Psoas muscle (tissue), 8 donors: ENCODE data around the gene MAST4. TPM values are rescaled to one million over a fixed set of nuclear protein-coding genes. Genes with fewer than 3 reads are reported as not detected.

Source experiments
- ATAC-seq, 4 donors: fragments of 200-7000 bp; cut with Tn5 transposase; one replicate each; pipeline ENCODE4 v1.9.1; 2020; ENCODE audit warnings: moderate library complexity in 3 of 4, mild to moderate bottlenecking in 2 of 4
- DNase-seq, 2 donors: peaks; one replicate each; pipeline ENCODE4 v3.0.0-alpha.2; 2020
- H3K27ac ChIP-seq: fragments of 200-600 bp; one replicate; pipeline ENCODE4 v1.8.0; 2022
- H3K27me3 ChIP-seq, 3 donors: fragments of 200-600 bp in 1 of 3; one replicate each; pipeline versions ENCODE4 v1.6.1 to v1.8.0; 2013 to 2022; ENCODE audit warnings: low read length in 2 of 3, mild to moderate bottlenecking in 2 of 3, moderate library complexity in 1 of 3; ENCODE audit not compliant: insufficient read depth in 3 of 3
- H3K36me3 ChIP-seq, 2 donors: fragments of 200-600 bp in 1 of 2; one replicate each; pipeline versions ENCODE4 v1.6.1 to v1.8.0; 2013 to 2022; ENCODE audit warnings: low read depth in 1 of 2, mild to moderate bottlenecking in 1 of 2, moderate library complexity in 1 of 2; ENCODE audit not compliant: insufficient read depth in 1 of 2
- H3K4me1 ChIP-seq: fragments of 200-600 bp; one replicate; pipeline ENCODE4 v1.8.0; 2022
- H3K4me3 ChIP-seq: fragments of 200-600 bp; one replicate; pipeline ENCODE4 v1.8.0; 2022; ENCODE audit warnings: mild to moderate bottlenecking
- H3K9me3 ChIP-seq: fragments of 200-600 bp; one replicate; pipeline ENCODE4 v1.8.0; 2022
- WGBS, 3 donors: extraction: QIAGEN DNeasy Blood & Tissue Kit; methylation state at CpG; one replicate each; pipeline versions ENCODE4 v1.1.6 to v1.1.7; 2013; 5-methylcytosine and 5-hydroxymethylcytosine counted together
- intact Hi-C, 2 donors: fragments of 100-400 bp; cut with DNase I; formaldehyde crosslinking; loops; one replicate each; pipeline versions ENCODE4 v1.11.0 to v1.14.2; 2022
- polyA plus RNA-seq, 3 donors: library from polyadenylated mRNA; stranded (reverse); fragments of 200-250 nt; gene quantifications; one replicate each; pipeline ENCODE4 v1.2.3, GENCODE V29; 2013
- total RNA-seq, 4 donors: library from RNA; stranded (reverse); fragmentation: NEBNext Ultra II Directional in 2 of 4; extraction: Animal tissue kit (Norgen Biotek cat#: 25700) in 2 of 4; gene quantifications; one replicate each; pipeline versions ENCODE4 v1.2.1 to v1.2.4, GENCODE V29; 2021 to 2023
- TF ChIP-seq, protein P1 (sequence below): fragments of 200-600 bp; IDR thresholded peaks from one replicate; pipeline ENCODE4 v1.8.0; 2022; ENCODE audit warnings: antibody characterized with exemption
- donor health status: healthy with polysubstance abuse.
- donor health status: DM: no; HTN: no; CAD: no; lungs with moderate emphysema.
- donor health status: Bipolar disorder and iron deficiency.
- donor health status: healthy.
- donor health status: DM: yes; HTN: yes; CAD: no.
- donor health status: DM: no; HTN: no; CAD: no.
- donor health status: DM: no; HTN: no; CAD: no.
- donor health status: DM: yes; HTN: yes; CAD: no.

The MAST4 gene
- total and polyA plus RNA-seq, 7 donors = 3.2 to 123 (median 12.1) TPM

DNA sequence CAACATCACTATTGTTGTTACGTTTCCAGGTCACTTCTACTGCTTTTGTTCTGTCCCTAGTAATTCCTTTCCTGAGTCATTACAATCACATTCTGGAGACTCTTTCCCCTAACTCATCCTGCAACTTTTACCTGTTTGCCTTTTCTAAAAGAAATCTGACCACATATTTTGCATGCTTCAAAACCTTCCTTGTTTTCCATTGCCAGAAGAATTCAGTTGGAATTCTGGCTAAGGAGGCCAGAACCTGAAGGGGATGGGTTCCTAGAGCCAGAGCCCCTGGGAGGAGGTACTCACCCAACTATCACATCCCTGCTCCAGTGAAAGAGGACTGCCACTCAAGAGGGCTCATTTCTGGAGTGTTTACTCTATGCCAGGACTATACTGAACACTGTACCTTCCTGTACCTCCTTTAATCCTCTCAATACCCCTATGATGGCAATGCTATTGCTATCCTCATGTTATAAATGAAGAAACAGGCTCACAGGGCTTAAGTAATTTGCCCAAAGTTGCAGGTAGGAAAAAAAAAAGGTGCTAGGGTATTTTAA is 42.8 kb upstream of the MAST4 start:
- H3K36me3 ChIP-seq = no peaks in the 10 kb centered on the region
- no peak overlapping the region for H3K4me3 ChIP-seq
- no peaks in the 10 kb centered on the region for H3K4me1 ChIP-seq
- ATAC-seq (no peak), DNase-seq (no peak)
- 66 to 70% (median 68%) methylated on average over 1 of the region's 1 CpG for WGBS, 3 donors
- no peaks in the 10 kb centered on the region for H3K9me3 ChIP-seq
- H3K27me3 ChIP-seq = no peaks in the 10 kb centered on the region
- H3K27ac ChIP-seq = no peak overlapping the region
- TF ChIP-seq, protein P1, sequence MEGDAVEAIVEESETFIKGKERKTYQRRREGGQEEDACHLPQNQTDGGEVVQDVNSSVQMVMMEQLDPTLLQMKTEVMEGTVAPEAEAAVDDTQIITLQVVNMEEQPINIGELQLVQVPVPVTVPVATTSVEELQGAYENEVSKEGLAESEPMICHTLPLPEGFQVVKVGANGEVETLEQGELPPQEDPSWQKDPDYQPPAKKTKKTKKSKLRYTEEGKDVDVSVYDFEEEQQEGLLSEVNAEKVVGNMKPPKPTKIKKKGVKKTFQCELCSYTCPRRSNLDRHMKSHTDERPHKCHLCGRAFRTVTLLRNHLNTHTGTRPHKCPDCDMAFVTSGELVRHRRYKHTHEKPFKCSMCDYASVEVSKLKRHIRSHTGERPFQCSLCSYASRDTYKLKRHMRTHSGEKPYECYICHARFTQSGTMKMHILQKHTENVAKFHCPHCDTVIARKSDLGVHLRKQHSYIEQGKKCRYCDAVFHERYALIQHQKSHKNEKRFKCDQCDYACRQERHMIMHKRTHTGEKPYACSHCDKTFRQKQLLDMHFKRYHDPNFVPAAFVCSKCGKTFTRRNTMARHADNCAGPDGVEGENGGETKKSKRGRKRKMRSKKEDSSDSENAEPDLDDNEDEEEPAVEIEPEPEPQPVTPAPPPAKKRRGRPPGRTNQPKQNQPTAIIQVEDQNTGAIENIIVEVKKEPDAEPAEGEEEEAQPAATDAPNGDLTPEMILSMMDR = no peak
- intact Hi-C loops = no loop called here

DNA sequence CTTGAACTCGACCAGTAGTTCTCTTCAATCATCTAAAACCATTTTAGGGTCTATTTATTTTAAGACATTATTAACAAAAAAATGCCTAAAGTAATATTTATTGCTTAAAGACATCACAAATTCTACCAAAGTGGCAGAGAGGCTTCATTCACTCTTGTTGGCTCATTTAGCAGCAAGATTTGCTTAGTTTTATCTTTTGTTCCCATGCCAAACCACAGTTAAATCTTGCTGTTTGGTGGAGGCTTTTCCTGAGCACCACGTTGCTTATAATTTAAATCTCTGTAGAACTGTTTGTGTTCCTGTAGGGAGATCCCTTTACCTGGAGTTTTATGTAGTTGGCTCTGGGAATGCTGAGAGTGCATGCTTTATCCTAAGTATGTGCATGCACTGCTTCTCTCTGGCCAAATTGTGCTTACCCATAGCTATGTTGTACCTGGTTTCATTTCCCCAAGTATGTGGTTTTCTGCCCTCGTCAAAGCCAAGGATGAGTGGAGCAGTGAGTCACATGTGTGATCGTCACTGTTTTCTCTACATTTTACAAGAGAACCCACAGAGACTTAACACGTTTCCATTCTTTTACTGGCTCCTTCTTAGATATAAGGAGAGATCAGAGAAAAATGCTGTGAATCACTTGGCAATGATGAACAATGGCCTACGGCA is 42.1 kb upstream of the MAST4 start:
- Histone ChIP-seq H3K27me3 (no peaks in the 10 kb centered on the region), H3K27ac (no peak overlapping the region), H3K36me3 (no peaks in the 10 kb centered on the region), H3K4me1 (no peaks in the 10 kb centered on the region), H3K4me3 (no peak overlapping the region), H3K9me3 (no peaks in the 10 kb centered on the region)
- intact Hi-C loops = no loop called here
- no peak for DNase-seq
- WGBS, 3 donors = 69 to 72% (median 70%) methylated on average over 6 of the region's 6 CpGs
- TF ChIP-seq, protein P1 = no peak
- ATAC-seq = no peak

DNA sequence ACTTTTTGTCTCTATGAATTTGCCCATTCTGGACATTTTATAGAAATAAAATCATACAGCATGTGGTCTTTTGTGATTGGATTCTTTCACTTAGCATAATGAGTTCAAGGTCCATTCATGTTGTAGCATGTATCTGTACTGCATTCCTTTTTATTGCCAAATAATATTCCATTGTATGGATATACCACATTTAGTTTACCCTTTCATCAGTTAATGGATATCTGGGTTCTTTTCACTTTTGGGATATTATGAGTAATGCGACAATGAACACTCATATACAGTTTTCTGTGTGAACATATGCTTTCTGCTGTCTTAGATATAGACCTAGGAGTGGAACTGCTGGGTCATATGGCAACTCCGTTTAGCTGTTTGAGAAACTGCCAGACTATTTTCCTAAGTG is 41.3 kb upstream of the MAST4 start:
- Histone ChIP-seq H3K9me3 (no peaks in the 10 kb centered on the region), H3K4me3 (no peak overlapping the region), H3K36me3 (no peaks in the 10 kb centered on the region), H3K27ac (no peak overlapping the region), H3K4me1 (no peaks in the 10 kb centered on the region), H3K27me3 (no peaks in the 10 kb centered on the region)
- 82 to 83% (median 83%) methylated on average over 2 of the region's 2 CpGs for WGBS, 3 donors
- no peak for DNase-seq
- intact Hi-C loops = no loop called here
- no peak for ATAC-seq
- TF ChIP-seq, protein P1 = no peak

DNA sequence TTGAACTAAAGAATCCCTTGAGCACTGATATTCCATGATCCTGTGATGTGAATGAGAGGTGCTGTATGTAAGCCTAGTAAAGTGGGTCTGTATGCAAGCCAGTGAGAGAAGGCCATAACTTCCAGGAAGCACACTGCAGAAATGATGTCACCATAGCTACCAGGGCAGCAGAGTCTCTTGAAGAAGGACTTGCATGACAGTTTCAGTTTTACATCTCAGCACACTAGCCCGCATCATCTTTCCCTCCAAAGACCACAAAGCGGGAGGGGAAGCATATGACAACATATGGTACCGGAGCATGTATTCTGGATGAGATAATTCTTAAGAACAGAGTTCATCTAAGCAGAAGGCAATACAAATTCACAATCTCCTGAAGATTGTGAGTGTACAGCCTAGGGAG is 37.6 kb upstream of the MAST4 start:
- intact Hi-C loops = no loop called here
- Histone ChIP-seq H3K36me3 (no peaks in the 10 kb centered on the region), H3K27me3 (no peaks in the 10 kb centered on the region), H3K4me3 (no peak overlapping the region), H3K4me1 (no peaks in the 10 kb centered on the region), H3K9me3 (no peaks in the 10 kb centered on the region), H3K27ac (no peak overlapping the region)
- DNase-seq (no peak), ATAC-seq (no peak)
- TF ChIP-seq, protein P1 = no peak
- 88 to 92% (median 89%) methylated on average over 3 of the region's 3 CpGs for WGBS, 3 donors

GRCh38 chr5:66560371-66560770 is 35.8 kb upstream of the MAST4 start:
- H3K27ac ChIP-seq = no peak overlapping the region
- no peaks in the 10 kb centered on the region for H3K36me3 ChIP-seq
- TF ChIP-seq, protein P1 = no peak
- no peaks in the 10 kb centered on the region for H3K9me3 ChIP-seq
- no peaks in the 10 kb centered on the region for H3K27me3 ChIP-seq
- WGBS, 3 donors = 84 to 85% (median 84%) methylated on average over 4 of the region's 4 CpGs
- no peaks in the 10 kb centered on the region for H3K4me1 ChIP-seq
- no peak overlapping the region for H3K4me3 ChIP-seq
- intact Hi-C loops = no loop called here
- no peak for ATAC-seq
- DNase-seq = no peak
